Activated CD8-positive, alpha-beta memory T cell treated with anti-CD3 and anti-CD28 coated beads, Interleukin-2, amount 50 U/mL, for 1 hour (primary cell): ENCODE data around the gene CTRL.
"Not testable (repeated sequence)": the region's sequence is repeated elsewhere in the genome, so short reads cannot be mapped to it uniquely, and the experiment has no call there.

Experiments used
- DNase-seq: peaks from one replicate; pipeline ENCODE4 v3.0.0-alpha.2; 2020; ENCODE audit errors: extremely low read depth

The CTRL gene

DNA sequence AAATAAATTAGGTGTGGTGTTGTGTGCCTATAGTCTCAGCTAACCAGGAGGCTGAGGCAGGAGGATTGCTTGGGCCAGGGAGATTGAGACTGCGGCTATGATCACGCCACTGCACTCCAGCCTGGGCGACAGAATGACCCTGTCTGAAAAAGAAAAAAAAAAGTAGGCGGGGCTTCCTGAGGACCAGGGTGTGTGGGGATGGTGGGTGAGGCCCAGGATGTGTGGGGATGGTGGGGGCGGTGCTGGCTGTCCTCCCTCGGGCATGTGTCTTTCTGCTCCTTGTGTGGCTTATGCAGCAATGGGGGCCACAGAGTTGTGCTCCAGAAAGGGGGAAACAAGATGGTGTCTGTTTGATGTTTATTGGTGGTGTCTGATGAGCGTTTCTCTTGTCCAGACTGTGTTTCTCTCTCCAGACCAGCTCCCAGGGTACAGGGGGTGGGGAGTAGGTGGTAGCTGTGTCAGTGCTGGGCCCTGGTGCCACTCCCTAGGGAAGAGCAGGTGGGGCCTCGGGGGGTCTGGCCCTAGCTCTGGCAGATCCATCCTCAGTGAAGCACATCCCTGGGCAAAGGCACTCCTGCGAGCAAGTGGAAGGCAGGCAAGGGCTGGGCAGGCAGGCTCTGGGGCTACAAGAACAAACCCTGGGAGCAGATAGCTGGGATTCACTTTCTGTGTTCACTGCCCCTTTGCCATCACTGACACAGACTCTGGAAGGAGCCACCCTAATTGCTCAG, 10.0 kb upstream of the CTRL start:
- DNase-seq, result no peak

DNA sequence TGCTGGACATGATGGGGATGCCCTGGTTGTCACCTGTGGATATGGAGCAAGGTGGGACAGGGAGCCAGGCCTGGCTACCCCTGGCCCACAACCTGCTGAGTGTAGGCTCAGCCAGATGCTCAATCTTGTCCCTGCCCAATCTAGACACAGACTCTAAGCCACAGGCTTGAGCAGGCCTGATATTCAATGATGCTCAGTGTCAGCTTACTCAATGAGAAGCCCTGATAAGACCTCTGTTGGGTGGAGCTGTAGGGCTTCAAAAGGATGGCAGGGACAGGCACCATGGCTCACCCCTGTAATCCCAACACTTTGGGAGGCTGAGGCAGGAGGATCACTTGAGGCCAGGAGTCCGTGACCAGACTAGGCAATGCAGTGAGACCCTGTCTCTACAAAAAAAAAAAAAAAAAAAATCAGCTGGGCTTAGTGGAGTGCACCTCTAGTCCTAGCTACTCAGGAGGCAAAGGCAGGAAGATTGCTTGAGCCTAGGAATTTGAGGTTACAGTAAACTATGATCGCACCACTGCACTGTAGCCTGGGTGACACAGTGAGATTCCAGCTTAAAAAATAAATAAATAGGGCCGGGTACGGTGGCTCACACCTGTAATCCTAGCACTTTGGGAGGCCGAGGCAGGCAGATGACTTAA, 8.9 kb upstream of the CTRL start:
- no peak for DNase-seq

- no peak for DNase-seq
Observed at GRCh38 chr16:67939507-67940445, 8.1 kb upstream of the CTRL start.

DNA sequence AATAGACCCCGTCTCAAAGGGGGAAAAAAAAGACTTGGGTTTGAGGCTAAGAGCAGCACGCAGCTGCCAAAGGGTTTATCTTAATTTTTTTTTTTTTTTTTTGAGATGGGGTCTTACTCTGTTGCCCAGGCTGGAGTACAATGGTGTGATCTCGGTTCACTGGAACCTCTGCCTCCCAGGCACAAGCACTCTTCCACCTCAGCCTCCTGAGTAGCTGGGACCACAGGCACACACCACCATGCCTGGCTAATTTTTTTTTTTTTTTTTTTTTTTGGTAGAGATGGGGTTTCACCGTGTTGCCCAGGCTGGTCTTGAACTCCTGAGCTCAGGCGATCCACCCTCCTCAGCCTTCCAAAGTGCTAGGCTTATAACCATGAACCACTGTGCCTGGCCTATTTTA, 6.1 kb upstream of the CTRL start:
- DNase-seq, result not testable (repeated sequence)

GRCh38 chr16:67936880-67937605, 5.4 kb upstream of the CTRL start:
- DNase-seq, result peak; percentile 37

DNA sequence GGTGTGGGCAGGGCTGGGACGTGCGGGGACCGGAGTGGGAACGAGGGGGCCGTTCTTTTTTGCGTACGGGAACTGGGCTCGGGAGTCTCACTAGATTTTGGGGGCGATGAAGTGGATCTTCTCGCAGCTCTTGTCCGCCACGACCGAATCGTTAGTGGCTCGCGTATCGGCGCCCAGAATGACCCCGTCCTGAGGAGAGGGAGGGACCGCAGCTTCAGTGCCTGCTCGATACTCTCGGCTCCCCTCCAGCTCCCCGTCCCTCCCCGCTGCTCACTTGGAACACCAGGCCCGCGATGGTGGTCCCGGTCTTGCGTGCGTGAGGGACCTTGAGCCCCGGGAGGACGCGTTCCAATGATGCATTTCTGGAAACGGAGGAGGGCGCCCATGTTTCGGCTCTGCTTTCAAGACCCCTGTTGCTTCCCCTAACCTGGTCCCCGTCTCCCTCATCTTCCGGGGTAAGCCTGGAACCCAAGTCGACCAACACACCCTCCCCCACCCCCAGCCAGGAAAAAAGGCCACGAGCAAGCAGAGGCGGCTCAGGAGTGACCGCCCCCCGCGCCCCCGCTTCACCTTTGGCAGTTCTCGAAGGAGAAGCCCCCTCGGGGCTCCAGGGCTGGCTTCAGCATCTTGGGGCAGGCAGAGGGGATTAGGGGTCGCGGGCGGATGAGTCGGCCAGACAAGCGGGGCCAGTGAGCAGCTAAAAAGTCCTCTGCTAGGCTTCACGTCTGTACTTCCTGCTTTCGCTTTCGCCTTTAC, 4.6 kb upstream of the CTRL start, which contains the start of gene PSMB10:
PSMB10 (minus strand) TSS at position 727 of the 756 bp plus-strand sequence; CDS start at position 626, 101 bp downstream.
- no peak for DNase-seq

DNA sequence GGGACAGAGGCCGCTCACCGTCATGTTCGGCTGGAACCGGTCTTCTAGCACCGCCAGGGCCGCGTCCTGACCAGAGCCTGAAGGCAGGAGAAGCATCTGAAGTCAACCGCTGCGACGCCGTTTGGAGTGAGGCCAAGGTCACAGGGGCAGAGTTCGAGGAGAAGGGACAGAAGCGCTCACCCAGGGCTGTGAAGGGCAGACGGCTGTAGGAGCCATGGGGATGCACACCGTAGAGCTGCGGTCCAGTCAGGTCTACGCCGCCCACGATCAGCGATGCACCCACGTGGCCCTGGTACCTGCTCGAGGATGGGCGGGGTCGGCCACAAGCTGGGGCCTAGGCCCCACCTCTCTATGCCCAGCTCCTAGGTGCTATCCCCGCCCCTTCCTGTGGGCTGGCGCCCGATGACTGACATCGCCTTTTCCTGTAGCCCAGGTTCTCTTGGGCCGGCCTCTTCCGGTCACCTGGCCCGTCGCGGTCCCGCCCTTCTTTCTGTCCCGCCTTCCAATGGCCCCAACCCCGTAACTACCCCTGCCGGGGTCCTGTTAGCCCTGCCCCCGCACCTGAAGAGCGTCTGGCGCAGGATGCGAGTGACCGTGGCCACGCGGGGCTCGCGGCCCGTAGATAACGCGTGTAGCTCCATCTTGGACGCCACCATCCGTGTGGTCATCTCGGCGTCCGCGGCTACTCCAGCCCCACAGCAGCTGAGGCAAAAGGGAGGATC, 3.9 kb upstream of the CTRL start:
- peak; percentile 87 for DNase-seq

DNA sequence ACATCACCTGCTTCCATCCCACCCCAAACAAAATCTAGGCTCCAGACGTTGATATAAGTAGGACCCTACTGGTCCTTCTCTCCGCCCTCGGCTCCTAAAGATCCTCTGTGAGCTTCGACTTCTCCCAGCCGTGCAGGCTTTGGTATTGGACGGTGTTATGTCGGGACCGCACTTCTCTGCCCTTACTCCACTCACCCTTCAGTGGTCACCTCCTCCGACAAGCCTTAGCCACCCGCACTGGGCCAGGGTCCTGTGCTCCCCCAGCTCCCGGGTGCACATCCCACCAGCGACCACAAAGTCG, 3.4 kb upstream of the CTRL start:
- DNase-seq, result no peak

GRCh38 chr16:67934306-67935100, 2.8 kb upstream of the CTRL start:
- no peak for DNase-seq

DNA sequence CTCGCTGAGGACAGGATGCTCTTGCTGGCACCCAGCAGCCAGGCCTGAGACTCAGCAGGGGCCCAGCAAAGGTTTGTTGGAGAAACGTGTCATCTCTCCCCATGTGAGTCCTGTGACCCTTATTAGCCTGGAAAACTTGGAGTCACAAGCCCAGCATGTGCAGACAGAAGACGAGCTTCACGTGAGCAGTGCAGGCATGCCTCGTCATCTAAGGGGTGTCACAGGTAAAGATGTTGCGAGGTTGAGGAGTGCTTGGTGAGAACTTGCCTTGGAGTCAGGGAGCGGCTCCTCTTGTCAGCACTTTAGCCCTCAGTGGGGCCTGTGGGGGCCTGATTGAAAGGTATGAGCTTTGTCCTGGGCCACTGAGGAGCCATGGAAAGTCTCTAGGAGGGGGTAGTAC, 2.1 kb upstream of the CTRL start:
- DNase-seq, result no peak

GRCh38 chr16:67932462-67932840, 789 bp upstream of the CTRL start:
- DNase-seq, result no peak

DNA sequence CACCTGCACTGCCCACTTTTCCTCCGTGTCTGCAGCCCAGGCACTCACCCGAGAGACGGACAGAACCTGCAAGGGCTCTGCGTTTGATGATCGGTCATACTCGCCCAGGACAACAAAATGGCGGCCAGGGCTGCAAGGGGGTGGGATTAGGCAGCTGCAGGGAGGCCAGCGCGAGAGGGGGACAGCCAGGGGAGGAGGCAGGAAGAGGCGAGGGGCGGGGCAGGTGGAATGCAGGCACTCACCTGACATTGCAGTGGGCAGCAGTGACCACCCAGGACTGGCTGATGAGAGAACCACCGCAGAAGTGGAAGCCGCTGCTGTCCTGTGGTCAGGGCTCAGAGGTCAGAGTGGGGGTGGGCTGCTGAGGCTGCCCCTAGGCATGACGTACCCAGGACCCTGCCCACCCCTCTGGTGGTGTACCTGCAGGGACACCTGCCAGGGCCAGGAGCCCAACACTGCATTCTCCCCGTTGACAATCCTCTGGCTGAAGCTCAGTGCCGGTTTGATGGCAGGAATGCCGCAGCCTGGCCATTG, 917 bp downstream of the CTRL start:
- DNase-seq, result no peak

- no peak for DNase-seq
Observed at GRCh38 chr16:67930191-67930590, 1.5 kb downstream of the CTRL start.

DNA sequence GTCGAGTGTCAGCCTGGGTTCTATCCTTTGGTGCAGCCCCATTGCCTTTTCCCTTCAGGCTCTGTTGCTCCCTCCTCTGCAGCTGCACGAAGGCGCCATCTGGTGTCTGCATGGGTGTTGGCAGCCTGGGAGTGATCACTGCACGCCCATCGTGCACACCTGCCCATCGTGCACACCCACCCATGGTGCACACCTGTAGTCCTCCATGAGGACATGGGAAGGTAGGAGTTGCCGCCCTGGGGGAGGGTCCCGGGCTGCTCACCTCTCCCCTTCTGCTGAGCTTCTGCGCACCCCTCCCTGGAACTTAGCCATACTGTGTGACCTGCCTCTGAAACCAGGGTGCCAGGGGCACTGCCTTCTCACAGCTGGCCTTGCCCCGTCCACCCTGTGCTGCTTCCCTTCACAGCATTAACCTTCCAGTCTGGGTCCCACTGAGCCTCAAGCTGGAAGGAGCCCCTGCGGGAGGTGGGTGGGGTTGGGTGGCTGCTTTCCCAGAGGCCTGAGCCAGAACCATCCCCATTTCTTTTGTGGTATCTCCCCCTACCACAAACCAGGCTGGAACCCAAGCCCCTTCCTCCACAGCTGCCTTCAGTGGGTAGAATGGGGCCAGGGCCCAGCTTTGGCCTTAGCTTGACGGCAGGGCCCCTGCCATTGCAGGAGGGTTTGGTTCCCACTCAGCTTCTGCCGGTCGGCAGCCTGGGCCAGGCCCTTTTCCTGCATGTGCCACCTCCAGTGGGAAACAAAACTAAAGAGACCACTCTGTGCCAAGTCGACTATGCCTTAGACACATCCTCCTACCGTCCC, 2.9 kb downstream of the CTRL start:
- peak; percentile 26 for DNase-seq

DNA sequence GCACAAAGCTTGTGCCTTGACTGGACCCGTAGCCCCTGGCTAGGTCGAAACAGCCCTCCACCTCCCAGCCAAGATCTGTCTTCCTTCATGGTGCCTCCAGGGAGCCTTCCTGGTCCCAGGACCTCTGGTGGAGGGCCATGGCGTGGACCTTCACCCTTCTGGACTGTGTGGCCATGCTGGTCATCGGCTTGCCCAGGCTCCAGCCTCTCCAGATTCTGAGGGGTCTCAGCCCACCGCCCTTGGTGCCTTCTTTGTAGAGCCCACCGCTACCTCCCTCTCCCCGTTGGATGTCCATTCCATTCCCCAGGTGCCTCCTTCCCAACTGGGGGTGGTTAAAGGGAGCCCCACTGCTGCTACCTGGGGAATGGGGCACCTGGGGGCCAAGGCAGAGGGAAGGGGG, 3.5 kb downstream of the CTRL start:
- DNase-seq, result no peak

GRCh38 chr16:67927131-67927941, 4.3 kb downstream of the CTRL start:
- no peak for DNase-seq

- no peak for DNase-seq
Observed at GRCh38 chr16:67926181-67926750, 5.4 kb downstream of the CTRL start.
